NK-92 (cell line): ENCODE data around the gene EP400.

Experiments used
- DNase-seq: peaks from one replicate; lab custom pipeline; 2025; ENCODE audit not compliant: unreplicated experiment; lab: John Stamatoyannopoulos, UW

The EP400 gene

DNA sequence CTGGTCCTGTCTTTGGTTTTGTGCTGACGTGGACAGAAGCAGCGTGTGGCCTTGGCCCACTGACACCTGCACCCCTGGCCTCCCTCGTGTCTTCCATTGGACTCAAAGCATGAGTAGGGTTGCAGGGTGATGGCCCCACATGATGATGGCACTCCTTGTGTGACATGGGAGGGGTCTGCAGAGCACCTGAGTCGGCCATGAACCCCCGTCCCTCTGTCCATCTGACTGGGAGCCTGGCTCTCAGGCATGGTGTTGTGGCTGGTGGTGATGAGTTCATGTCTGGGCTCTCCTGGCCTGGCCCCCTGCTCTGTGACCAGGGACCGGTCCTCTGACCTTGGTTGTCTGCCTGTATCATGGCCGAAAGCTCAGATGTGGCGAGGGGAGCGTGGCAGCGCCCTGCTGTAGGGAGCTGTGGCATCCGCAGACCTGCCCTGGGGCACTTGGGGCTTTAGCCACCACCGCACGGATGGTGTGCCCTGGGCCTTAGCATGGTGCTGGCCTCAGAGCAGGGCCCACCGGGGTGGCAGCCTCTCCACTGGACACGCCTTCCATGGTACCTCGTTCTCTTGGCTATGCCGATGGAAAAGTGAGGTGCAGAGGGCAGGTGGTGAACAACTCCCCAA, 38.6 kb upstream of the EP400 start:
- DNase-seq = no peak

- DNase-seq = no peak
Observed at GRCh38 chr12:131911851-131912477, 37.8 kb upstream of the EP400 start.

DNA sequence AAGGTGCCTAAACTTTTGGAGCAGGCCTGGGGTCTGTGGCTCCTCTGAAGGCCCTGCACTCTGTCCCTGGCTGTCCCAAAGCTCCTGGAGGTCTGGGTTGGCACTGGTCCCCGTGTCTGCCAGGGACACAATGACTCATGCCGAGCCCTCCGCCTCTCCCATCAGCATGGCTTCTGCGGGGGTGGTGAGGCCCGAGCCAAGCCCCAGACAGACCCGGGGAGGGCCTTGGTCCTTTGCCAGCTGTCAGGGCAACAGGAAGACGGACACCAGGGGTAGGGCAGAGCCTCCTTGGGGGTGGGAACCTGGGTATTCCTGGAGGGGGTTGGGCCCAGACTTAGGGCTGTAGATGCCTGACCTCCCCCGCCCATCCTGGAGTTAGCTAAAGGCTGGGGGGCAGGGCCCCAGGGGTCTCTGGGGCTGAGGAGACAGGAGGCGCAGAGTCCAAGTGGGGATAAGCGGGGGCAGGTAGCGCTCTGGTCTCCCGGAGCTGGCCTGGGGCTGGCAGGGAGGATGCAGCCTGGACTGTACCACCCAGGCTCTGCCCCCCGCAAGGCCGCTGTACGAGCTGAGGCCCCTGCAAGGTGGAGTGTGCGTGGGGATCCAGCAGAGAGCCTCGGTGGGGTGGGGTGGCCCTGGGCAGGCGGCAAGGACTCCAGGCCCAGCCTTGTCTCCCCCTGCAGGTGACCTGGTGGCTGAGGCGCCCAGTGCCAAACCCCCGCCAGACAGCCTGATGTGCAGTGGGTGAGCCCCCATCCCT, 37.0 kb upstream of the EP400 start:
- DNase-seq = no peak

GRCh38 chr12:131913666-131914065, 36.1 kb upstream of the EP400 start:
- no peak for DNase-seq

GRCh38 chr12:131914179-131914702, 35.5 kb upstream of the EP400 start:
- DNase-seq = no peak

GRCh38 chr12:131915000-131915689, 34.6 kb upstream of the EP400 start:
- no peak for DNase-seq

DNA sequence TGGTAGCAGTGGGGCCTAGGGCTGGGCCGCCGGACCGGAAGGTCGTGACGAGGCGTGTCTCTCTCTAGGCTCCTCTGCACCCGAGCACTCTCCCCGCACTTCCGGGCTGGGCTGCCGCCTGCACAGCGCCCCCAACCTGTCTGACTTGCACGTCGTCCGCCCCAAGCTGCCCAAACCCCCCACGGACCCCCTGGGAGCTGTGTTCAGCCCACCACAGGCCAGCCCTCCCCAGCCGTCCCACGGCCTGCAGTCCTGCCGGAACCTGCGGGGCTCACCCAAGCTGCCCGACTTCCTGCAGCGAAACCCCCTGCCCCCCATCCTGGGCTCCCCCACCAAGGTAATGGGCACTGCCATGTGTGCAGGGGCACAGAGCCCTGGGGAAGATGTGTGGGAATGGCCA, 33.9 kb upstream of the EP400 start:
- no peak for DNase-seq

DNA sequence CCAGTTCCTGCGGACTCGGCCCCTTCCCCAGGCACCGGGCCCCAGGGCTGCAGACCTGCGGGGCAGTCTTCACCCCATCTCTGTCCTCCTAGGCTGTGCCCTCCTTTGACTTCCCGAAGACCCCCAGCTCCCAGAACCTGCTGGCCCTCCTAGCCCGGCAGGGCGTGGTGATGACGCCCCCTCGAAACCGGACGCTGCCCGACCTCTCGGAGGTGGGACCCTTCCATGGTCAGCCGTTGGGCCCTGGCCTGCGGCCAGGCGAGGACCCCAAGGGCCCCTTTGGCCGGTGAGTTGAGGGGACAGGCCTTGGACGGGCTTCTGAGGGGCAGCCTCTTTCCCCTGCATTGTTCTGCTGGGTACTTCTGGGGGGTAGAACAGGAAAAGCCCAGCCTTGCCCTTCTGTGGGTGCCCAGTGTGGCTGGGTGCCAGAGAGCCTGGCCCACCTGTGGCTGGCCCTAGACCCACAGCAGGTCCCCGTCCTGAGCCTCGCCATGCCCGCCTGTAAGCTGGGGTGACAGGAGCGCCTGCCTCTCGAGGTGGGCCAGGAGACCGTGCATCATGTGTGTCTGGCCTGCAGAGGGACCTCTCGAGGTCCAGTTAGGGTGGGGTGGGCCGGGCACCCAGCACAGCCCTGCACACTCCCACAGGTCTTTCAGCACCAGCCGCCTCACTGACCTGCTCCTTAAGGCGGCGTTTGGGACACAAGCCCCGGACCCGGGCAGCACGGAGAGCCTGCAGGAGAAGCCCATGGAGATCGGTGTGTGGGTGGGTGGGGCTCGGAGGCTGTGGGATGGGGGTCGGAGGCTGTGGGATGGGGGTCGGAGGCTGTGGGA, 33.2 kb upstream of the EP400 start:
- DNase-seq = no peak

- no peak for DNase-seq
Observed at GRCh38 chr12:131917139-131917710, 32.5 kb upstream of the EP400 start.

DNA sequence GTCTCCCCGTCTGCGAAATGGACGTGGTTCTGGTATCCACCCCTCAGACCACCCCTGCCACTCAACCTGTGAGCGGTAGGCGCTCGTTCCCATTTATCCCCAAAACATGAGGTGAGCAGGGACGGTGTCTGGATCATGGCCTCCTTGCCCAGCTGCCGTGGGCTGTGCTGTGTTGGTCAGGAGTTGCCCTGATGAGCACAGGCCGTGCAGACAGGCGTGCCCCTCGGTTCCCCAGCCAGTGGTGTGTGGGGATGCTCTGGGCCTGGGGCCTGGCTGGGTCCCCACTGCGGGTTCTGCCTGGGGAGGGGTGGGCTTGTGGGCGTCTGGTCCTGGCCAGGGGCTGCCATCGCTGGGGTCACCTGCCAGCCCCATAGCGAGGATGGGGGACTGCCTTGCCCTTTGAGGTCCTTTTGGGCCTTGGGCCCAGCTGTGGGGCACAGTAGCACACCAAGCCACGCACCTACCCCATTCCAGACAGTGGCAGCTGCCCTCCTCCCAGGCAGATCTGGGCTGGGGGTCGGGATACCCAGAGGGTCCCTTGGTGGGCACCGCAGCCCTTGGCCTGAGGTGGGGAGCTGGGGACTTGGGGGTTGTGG, 31.9 kb upstream of the EP400 start:
- no peak for DNase-seq

- no peak for DNase-seq
Observed at GRCh38 chr12:131918311-131919050, 31.3 kb upstream of the EP400 start.

- DNase-seq = no peak
Observed at GRCh38 chr12:131919051-131919347, 30.7 kb upstream of the EP400 start.

DNA sequence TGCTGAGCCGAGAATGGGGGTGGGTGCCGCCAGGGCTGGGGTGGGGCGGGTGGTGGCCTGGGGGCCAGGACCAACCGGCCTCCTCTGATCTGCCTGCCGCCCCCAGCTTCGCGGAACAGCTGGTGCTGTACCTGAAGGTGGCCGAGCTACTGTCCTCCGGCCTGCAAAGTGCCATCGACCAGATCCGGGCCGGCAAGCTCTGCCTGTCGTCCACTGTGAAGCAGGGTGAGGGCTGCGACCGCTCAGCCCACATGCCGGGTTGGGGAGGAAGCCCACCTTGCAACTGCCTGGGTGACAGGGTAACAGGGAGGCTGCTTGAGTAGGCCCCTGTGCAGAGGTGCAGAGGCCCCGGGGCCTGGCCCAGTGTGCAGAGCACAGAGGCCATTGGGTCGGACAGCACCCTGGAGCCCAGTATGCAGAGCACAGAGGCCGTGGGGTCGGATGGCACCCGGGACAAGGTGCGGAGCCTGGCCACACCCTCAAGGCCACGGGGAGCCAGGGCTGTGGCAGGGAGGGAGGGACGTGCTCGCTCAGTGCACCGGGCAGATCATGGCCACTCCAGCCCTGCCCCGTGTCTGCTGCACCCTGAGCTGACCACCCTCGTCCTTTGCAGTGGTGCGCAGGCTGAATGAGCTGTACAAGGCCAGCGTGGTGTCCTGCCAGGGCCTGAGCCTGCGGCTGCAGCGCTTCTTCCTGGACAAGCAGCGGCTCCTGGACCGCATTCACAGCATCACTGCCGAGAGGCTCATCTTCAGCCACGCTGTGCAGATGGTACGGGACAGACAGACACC, 30.2 kb upstream of the EP400 start:
- DNase-seq = no peak

DNA sequence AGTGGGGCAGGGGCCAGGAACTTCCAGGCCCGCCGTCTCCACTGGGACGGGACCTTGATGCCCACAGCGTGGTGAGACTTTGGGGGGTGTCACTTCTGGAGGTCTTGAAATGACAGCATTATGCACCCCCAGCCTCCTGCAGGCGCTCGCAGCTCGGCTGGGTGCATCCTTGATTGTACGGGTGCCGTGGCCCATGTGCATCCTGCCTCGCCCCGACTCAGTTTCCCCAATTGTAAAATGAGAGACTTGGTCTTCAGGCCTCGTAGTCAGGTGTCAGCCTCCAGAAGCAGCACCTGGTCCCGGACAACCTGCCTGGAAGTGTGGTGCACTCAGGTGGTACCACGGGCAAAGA, 29.6 kb upstream of the EP400 start:
- no peak for DNase-seq

DNA sequence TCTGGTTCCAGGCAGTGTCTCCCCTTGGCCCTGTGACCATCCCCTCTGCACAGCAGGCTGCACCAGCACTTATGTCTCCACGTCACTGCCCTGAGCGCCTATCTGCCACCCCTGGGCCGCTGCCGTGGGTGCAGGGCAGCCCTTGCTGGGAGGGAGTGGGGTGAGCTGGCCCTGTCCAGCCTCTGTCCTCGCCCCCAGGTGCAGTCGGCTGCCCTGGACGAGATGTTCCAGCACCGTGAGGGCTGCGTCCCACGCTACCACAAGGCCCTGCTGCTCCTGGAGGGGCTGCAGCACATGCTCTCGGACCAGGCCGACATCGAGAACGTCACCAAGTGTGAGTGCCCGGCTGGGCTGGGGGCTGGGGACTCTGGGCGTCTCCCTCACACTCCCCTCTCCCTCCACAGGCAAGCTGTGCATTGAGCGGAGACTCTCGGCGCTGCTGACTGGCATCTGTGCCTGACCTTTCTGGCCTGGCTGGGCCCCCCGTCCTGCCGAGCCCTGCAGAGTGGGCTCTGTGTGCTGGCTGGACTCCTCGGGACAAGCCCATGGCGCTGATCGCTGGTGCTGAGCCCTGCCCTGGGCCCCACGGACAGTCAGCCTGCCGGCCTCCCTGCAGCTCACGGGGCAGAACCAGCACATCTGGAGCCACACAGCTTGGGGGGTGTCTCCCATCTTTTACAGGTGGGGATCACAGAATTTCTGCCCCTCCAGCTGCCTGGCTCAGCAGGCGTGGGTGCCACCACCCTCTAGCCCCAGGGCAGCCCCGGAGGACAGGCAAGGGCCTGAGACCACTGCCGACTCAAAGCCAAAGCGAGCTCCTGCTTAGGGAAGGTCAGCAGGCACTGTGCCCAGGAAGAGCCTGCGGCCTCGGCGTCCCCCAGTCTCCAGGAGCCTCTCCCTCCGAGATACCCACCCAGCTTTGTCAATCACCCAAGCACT, 28.6 kb upstream of the EP400 start:
- no peak for DNase-seq

GRCh38 chr12:131921866-131922769, 27.6 kb upstream of the EP400 start:
- no peak for DNase-seq

GRCh38 chr12:131922772-131923171, 27.0 kb upstream of the EP400 start:
- no peak for DNase-seq
